D341Med (cell line): ENCODE results near the gene FMNL2.
A peak's percentile ranks its signal among the peaks of the same experiment; 100 is the strongest.

Experiments used
- DNase-seq: peaks from one replicate; pipeline ENCODE4 v3.0.0; 2012; ENCODE audit warnings: low spot score

FMNL2 gene

DNA sequence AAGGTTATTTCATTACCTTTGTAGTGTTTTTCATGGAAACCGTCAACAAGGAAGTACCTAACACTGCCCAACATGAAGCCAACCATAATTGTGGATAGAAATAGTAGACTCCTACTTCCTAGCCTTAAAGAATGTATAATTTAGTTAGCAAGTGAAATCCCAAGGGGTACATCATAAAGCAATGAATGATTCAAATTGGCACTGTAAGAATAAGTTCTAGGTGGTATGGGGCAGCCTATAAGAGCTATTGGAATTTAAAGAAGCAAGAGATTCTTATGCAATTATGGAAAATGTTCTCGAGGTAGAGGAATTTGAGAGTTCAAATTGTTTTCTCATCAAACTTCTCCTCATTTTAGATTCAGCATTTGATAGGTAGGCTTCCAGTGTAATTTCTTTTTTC lies 157.9 kb downstream of the FMNL2 start:
- no peak for DNase-seq

DNA sequence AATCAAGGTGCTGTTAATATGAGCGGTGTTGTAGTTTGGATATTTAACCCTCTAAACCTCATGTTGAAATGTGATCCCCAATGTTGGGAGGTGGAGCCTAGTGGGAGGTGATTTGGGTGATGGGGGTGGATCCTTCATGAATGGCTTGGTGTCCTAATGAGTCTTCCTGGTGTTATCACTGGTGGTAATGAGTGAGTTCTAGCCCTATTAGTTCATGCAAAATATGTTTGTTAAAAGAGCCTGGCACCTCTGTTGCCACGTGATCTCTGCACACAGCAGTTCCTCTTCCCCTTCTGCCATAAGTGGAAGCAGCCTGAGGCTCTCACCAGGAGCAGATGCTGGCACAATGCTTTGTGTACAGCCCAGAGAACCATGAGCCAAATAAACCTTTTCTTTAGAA lies 158.4 kb downstream of the FMNL2 start:
- no peak for DNase-seq

DNA sequence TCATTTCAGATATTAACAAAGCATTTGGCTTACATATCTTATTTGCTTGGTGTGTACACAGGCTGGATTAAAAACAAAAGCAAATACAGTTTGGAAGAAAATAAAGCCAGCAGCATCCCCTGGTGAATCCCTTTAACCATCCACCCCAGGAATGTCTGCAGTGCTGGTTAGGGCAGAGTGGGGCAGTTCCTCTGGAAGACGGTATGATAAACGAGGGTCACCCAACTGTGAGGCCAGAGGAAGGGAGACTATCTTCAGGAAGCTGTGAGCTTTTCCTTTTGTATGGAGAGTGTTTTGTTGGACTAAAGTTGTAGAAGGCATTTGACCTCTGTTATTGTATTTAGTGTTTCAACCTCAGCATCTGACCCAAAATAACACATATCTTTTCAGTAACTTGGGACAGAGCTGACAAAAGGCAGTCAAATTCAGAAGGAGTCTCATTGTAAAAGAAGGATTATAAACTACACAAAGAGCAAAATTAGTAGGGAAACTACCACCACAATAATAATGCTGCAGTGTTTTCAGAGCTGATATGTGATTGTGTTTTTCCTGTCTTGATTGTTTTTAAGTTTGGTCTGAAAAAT lies 159.1 kb downstream of the FMNL2 start:
- no peak for DNase-seq

DNA sequence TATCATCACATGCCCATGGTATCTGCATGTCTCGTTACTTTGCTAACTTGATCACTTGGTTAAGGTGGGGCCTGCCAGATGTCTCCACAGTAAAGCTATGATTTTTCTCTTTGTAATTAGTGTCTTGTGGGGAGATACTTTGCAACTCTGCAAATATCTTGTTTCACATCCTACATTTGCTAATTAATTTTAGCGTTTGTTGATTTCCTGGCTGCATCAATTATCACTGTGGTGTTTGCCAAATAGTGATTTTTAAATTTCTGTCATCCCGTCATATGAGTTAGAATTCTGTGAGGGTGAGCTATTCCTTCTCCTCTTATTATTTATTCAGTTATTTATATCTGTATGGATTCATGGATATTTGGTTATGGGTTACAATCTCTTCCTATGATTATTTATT lies 161.4 kb downstream of the FMNL2 start:
- DNase-seq = no peak

DNA sequence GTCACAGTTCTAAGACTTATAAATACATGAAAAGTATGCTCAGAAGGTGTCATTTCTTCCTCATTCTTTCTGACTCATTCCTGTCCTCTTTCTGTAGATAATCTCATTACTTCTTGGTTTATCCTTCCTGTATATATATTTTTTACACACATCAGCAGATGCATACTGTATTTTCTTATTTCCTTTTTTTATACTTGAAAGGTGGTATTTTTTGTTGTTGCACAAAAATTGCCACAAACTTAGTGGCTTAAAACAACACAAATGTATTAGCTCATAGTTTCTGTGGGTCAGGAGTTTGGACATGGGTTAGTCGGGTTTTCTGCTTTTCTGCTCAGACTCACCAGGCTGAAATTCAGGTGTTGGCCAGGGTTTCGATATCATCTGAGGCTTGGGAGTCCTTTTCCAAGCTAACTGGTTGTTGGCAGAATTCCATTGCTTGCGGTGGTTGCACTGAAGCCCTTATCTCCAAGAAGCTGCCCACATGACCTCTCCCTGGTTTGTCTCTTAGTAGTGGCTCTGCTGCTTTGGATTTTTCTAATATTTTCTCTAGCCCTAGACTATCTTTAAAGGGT lies 162.6 kb downstream of the FMNL2 start:
- DNase-seq = no peak

DNA sequence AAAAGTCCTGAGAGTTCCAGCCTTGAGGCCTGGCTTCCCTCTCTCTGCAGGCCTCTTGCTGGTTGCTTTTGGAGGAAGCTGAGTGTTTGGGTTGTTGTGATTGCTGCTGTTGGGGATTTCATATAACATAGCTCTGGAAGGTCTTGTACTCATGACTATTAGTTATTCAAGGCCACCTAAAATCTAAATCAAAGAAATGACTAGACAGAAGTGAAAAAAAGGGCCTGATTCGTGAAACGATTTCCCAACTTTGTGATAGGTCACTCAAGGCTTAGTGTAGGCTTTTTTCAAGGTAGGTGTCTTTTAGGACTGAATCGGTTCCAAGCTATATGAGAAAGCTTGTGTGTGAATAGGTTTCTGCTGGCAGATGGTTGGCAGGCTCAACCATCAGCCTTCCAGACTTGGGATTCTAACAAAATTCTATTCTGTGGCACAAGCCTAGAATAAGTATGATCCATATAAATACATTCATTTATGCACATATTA lies 164.4 kb downstream of the FMNL2 start:
- DNase-seq = no peak

DNA sequence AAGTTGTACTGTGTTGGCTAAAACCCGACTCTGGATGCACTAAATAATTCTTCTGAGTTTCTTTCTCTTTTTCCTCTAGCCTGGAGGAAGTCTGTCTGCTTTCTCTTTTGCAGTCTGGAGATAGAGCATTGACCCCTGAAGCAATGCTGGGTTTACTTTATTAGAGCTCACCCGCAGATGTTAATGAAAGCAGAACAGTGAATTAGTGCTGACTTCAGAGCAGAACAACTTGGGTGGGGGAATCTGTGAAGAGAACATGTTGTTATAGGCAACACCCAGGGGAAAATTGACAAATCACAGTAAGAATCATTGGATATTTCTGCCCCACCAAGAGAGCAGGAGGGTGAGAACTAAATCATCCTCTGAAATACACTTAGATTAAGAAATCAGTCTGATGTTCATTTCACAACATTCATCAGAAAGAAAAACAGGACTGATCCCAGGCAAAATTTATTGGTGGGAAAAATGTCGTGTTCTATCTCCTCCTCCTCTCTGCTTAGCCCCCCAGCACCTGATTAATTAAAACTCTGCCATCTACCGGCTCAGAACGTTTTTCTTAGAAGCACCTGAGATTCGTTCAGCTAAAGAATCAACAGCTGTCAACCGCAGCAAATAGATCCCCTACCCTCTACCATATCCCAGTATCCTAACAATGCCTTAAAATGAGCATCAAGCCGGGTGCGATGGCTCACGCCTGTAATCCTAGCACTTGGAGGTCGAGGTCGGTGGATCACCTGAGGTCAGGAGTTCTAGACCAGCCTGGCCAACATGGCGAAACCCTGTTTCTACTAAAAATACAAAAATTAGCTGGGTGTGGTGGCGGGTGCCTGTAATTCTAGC lies 165.1 kb downstream of the FMNL2 start:
- DNase-seq = no peak

DNA sequence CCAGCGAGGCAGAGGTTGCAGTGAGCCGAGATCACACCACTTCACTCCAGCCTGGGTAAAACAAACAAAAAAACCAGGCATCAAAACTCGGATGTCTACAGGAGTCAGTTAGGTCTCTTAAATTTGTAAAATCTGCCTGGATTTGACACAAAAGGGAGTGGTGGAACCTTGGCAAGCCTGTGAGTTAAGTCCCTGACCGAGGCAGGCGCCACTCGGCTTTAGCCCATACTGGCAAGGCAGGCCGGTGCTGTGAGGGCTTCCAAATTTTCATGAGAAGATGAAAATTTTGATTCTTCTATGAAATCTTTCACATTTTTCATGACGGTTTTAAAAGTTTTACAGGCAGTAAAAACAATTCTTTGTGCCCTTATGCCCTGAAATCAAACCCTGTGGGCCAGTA lies 165.8 kb downstream of the FMNL2 start:
- no peak for DNase-seq

DNA sequence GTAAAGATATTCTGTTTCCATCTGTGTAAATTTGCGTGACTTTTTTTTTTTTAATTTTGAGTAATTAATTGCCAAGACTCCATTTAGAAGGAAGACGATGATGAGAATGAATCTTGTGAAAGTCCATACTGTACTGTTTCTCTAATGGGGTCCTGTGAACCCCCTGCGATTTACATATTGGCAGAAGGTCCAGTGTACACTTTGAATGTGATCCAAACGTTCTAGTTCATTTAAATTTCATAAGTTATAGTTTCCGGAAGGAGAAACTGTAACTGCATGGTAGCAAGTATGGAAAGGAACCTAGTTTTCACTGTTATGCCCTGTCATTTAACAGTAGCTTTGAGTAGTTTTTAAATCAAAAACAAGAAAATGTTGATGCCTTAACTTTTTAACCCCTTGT lies 166.7 kb downstream of the FMNL2 start:
- DNase-seq = no peak

DNA sequence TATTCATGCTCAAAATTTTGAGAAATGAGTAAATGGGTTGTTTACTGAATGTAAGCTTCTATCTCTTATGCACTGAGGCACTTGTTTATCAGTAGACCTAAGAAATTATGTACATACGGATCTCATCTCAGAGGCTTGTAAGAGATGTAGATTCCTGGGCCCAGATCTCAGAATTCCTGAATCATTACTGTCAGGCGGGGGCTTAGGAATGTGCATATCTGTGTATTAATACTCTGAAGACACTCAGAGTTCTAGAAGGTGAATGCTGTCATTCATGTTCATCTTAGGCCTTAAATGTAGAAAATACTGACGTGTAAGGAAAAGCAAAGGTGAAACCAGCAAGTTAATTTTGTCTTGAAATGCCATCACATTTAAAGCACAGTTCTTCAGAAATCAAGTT lies 169.6 kb downstream of the FMNL2 start:
- DNase-seq = no peak

DNA sequence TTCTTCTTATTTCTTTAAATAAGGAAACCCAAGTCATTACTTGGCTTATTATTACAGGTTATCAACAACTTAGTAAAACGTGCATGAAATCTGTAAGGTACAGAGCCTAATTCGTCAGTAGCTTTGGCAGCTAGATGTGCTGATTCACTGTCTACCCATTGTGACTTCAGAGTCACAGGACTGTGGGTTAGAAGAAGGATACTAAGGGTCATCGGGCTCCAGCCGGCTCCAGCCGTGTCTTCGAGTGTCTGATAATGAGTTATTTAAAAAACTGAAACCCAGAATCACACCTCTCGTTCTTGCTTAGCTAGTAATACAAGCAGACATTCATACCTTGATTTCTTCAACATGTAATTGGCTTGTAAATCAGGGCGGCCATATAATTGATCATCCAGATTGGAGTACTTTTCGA lies 170.5 kb downstream of the FMNL2 start:
- no peak for DNase-seq

DNA sequence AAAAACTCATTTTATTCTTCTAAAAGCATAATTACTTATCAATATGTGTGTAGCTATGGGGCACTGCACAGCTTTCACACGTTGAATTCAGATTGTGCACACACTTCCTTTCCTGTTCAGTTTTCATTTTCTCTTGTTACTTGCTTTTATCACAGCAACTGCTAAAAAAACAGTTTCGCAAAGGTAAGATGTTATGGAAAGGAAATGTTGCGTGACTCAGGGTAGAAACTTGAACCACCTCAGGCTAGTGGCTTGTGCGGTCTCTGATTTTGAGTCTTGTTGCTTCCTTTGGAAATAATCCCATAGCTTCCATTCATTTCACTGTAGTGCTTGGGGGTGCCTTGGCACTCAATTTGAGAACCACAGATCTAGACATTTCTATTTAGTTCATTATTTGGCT lies 171.9 kb downstream of the FMNL2 start:
- DNase-seq = no peak

DNA sequence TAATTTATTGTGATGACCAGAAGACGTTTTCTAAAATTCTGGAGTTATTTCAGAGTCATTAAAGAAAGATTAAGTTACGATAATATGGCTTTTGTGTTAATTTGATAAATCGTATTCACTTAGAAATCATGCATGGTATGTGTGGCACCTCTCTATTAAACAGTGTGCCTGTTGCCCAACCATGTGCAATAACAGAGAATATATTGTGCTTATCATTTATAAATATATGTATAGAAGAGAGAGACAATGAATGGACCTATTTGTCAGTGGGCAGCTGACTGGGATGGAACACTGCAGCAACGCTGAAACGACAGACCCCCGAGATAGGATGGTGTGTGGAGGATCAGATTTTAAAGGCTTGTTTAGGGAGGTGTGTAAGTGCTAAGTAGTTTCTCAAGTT lies 172.9 kb downstream of the FMNL2 start:
- DNase-seq = no peak

DNA sequence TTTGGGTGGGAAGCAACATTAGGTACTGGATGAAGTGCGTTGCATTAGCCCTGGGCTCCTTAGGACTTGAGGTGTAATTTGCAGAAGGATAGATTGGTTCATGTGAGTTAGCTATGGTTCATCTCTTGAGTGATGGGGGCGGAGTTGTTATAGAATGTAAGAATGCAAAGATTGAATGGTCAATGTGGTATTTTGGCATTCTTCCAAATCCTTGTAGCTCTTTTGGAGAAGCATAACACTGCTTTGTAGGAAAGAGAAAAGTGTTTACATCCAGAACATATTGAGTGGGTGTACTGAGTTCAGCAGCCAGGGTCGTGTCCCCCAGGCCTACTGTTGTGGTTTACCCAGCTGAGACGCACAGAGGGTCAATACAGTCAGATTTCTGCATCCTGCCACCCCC lies 173.5 kb downstream of the FMNL2 start:
- no peak for DNase-seq

DNA sequence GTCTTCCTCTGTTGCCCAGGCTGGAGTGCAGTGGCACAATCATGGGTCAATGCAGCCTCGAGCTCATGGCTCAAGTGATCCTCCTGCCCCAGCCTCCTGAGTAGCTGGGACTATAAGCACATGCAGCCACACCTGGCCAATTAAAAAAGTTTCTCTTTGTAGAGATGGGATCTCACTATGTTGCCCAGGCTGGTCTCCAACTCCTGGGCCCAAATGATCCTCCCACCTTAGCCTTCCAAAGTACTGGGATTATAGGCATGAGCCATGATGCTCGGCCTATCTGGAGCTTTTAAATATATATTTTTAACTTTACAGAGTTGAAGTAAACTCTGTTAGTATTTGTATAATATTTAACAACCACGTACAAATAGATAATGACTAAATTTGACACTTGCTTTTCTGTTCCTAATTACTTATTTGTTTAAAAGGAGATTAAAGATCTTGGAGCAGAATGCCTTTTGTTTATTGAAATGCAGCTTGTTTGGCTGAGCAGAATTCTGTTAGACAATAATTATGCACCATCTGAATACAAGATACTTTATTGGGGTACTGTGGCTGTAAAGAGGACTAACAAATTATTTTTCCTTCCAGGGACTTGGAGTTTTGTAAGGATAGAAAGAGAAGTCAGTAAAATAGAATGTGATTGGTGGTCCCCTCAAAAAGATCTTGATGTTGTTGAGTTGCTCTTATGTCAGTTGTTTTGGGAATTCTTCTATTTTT lies 175.0 kb downstream of the FMNL2 start:
- DNase-seq = no peak

DNA sequence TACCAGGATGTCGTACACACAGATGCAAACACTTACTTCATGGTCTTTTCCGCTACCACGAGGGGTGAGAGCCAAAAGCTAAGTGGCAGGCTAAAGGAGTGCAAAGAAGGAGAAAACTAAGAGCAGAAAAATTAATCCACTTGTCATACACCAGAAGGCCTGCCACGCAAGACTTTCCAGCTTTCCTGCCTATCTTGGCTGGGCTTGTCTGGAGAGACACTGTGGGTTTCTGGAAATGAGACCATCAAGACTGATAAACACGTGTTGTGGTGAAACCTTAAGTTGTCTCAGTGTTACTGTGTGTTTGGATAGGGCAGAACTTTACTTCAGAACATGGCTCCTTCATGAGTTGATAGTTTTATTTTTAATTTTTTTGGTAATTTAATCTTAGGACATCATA lies 175.6 kb downstream of the FMNL2 start:
- DNase-seq = no peak

DNA sequence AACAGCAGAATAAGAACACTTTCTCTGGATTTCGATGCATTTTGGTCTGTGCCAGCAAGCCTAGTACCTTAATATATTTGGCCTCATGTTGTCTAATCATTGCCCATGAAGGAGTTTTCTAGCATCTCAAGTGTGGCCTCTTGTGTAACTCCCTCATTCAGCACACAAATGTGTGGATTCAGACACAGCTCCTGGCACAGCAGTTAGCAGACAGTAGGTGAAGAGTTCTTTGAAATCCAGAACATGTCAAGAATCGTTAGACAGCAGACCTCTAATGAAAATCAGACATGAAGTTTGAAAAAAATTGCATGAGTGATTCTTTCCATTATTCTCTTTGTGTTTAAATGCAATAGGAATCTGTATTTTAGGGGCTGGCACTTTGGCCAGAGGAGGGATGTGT lies 177.0 kb downstream of the FMNL2 start:
- DNase-seq = no peak

DNA sequence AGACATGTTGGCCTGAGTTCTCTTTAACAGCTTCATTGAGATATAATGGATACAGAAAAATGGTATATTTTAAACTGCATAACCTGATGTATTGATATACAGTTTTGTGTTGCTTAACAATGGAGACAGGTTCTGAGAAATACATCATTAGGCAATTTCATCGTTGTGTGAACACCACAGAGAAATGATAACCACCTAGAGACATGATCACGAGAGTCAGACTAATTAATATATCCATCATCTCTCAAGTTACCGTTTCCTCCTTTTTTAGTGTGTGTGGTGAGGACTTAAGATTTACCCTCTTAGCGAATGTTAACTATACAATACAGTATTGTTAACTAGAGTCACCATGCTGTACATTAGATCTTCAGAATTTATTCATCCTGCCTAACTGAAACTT lies 178.1 kb downstream of the FMNL2 start:
- DNase-seq = no peak

DNA sequence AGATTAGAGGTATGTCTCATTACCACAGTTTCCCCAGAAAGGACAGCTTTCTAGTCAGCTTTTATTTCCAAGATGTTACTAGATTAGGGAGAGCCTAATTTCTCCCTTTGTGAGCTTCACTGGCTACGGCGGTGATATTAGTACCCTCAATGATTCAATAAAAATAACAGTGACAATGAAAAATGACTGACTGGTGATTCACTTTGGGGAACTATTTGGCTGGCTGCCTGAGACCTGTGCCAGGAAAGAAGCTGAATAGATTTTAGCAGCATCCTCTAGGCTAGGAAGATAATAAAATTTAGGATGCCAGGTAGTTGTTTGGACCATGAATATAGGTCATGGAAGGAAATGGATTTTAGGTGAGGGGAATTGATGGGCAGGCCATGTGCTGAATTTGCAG lies 178.7 kb downstream of the FMNL2 start:
- DNase-seq = no peak

DNA sequence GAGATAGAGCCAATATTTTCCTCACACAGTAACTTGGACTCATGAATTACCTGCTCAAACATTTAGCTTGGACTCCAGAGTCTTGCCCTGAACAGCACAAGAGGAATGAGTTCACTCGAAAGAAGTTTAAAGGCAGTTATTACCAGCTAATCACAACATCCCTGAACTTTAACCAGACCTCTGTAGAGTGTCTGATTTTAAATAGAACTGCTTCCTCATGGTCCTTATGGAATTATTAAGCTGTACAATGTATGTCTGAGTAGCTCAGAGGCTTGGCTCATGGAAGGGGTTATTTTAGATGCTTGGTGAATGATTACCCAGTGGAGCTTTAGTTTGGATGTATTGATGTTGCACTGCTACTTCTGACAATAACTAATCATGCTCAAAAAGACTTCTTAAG lies 183.1 kb downstream of the FMNL2 start:
- DNase-seq = no peak

DNA sequence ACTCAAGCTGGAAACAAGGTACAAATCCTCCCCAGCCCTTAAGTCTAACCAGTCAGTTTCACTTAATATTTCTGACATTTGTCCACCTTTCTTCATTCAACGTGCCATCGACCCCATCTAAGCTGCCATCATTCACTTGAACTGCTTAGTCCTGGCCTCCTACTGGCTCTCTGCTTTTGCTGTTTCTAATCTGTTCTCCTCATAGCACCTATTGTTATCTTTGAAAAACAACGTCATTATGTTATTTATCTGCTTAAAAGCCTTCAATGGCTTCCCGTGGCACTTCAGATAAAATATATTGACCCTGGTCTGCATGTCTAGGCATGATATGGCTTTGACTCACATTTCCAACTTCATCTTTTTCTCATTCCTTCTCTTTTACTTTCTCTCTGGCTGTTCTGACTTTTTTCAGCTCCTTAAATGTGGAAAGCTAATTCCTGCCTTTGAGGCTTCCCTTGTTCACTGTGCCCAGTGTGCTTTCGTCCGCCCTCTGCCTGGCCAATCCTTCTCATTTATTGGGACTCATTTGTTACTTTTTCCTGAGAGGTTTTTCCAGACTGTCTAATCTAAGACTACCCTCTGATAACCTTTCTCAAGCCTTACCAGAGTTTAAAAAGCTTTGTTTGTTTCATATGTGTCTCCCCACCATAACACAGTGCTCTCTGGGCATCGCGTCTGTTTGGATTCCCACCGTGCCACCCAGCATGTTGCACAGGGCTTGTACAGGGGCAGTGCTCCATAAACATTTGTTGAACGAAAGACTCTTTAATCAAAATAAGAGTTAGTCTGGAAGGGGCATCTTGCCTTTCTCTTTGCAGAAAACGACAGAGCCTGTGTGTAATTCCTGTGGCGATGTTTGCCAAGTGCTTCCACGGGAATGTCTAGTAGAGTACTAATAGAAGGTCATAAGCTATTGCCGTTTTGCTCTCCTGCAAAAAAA lies 183.9 kb downstream of the FMNL2 start:
- no peak for DNase-seq

DNA sequence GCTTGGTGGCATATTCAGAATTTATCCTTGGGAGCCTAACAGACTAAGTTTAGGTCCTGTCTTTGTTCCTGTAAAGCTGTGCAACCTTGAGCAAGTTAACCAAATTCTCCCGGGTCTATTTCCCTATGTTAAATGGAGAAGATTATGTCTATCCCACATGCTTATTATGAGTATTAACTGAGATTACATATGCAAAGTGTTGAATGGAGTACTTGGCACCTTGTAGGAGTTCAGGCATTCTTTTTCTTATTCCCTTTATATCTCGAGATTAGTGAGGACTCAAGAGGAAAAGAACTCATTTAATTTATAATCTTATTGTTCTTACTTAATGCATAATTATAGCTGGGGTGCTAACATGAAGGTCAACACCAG lies 184.6 kb downstream of the FMNL2 start:
- peak; percentile 24 for DNase-seq
